Loucy (cell line): Measurements from ENCODE around the gene PA2G4.

Source experiments
- H2AFZ ChIP-seq: fragments of 200-600 bp; sonication (generic); 2 replicates; pipeline ENCODE4 v1.6.0; 2016; ENCODE audit warnings: antibody characterized with exemption, mild to moderate bottlenecking, low read length, moderate library complexity
- H3F3A ChIP-seq: fragments of 200-600 bp; 2 replicates; pipeline ENCODE4 v1.6.0; 2016; ENCODE audit warnings: antibody characterized with exemption, low read depth, mild to moderate bottlenecking
- H3K27me3 ChIP-seq: fragments of 200-600 bp; sonication (generic); 2 replicates; pipeline ENCODE4 v1.6.1; 2014; ENCODE audit warnings: low read length, mild to moderate bottlenecking; ENCODE audit not compliant: insufficient read depth, poor library complexity, severe bottlenecking
- H3K36me3 ChIP-seq: fragments of 200-600 bp; sonication (generic); 2 replicates; pipeline ENCODE4 v1.6.1; 2016; ENCODE audit warnings: low read length; ENCODE audit not compliant: insufficient read depth
- H3K4me1 ChIP-seq: fragments of 200-600 bp; sonication (generic); 2 replicates; pipeline ENCODE4 v1.5.1; 2014; ENCODE audit warnings: low read length, mild to moderate bottlenecking; ENCODE audit not compliant: insufficient read depth, poor library complexity, severe bottlenecking
- H3K4me2 ChIP-seq: fragments of 200-600 bp; sonication (generic); 2 replicates; pipeline ENCODE4 v1.6.0; 2014; ENCODE audit warnings: antibody characterized with exemption, low read length, low read depth, mild to moderate bottlenecking; ENCODE audit not compliant: poor library complexity, severe bottlenecking
- H3K4me3 ChIP-seq: fragments of 200-600 bp; sonication (generic); 2 replicates; pipeline ENCODE4 v1.5.1; 2014; ENCODE audit warnings: low read length, mild to moderate bottlenecking, mixed read lengths; ENCODE audit not compliant: poor library complexity, severe bottlenecking
- H3K79me2 ChIP-seq: fragments of 200-600 bp; sonication (generic); 2 replicates; pipeline ENCODE4 v1.6.1; 2014; ENCODE audit warnings: low read length; ENCODE audit not compliant: insufficient read depth
- H3K9ac ChIP-seq: fragments of 200-600 bp; sonication (generic); 2 replicates; pipeline ENCODE4 v1.6.0; 2014; ENCODE audit warnings: mild to moderate bottlenecking, low read depth, low read length, moderate library complexity; ENCODE audit not compliant: poor library complexity, severe bottlenecking
- H3K9me2 ChIP-seq: fragments of 200-600 bp; sonication (generic); replicated peaks from 2 replicates; pipeline ENCODE4 v1.6.1; 2016; ENCODE audit warnings: low read depth, low read length, mixed read lengths
- H3K9me3 ChIP-seq: fragments of 200-600 bp; sonication (generic); 2 replicates; pipeline ENCODE4 v1.6.1; 2014; ENCODE audit warnings: mild to moderate bottlenecking, antibody characterized with exemption, low read length, low read depth; ENCODE audit not compliant: insufficient read depth
- H4K20me1 ChIP-seq: fragments of 200-600 bp; sonication (generic); 2 replicates; pipeline ENCODE4 v1.6.0; 2014; ENCODE audit warnings: antibody characterized with exemption, low read length, mild to moderate bottlenecking; ENCODE audit not compliant: insufficient read depth, poor library complexity, severe bottlenecking
- EZH2phosphoT487 ChIP-seq: fragments of 200-600 bp; IDR thresholded peaks from 2 replicates; pipeline ENCODE4 v1.6.1; 2018; ENCODE audit warnings: antibody characterized with exemption, mild to moderate bottlenecking, moderate library complexity, borderline replicate concordance
- TF ChIP-seq, protein P1 (sequence below): fragments of 200-600 bp; sonication (generic); conservative IDR thresholded peaks from 2 replicates; pipeline ENCODE4 v1.5.1; 2014; ENCODE audit warnings: mild to moderate bottlenecking, antibody characterized with exemption, low read length

Gene PA2G4

DNA sequence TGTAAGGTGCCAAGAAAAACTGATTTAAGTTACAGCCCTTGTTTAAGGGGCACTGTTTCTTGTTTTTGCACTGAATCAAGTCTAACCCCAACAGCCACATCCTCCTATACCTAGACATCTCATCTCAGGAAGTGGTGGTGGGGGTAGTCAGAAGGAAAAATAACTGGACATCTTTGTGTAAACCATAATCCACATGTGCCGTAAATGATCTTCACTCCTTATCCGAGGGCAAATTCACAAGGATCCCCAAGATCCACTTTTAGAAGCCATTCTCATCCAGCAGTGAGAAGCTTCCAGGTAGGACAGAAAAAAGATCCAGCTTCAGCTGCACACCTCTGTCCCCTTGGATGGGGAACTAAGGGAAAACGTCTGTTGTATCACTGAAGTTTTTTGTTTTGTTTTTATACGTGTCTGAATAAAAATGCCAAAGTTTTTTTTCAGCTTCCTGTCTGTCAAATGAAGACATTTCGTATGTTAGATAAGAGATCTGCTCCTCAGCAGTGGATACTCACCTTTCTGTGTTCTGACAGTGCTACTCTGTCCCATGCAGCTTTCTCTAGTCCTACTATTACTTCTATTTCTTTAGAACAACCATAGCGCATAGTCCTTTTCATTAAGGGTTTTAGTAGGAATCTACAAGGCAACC, 1.2 kb upstream of the PA2G4 start:
- Histone ChIP-seq H3K4me2 (peak overlapping the region; percentile 92), H3F3A (no peaks in the 10 kb centered on the region; the same call in 1 of the 2 replicates), H2AFZ (0 out of 2 replicates have a peak overlapping the region, but pooled peaks have one; percentile 65), H3K9ac (peak overlapping the region; percentile 76), H3K79me2 (peaks cover 39% of the 10 kb centered on the region), H3K9me3 (no peaks in the 10 kb centered on the region), H3K9me2 (no peaks in the 10 kb centered on the region), H4K20me1 (peaks cover 35% of the 10 kb centered on the region), H3K36me3 (peaks cover 15% of the 10 kb centered on the region; the same call in 1 of the 2 replicates), H3K4me1 (peaks cover 36% of the 10 kb centered on the region), H3K4me3 (peak overlapping the region; percentile 86), H3K27me3 (peaks cover 5% of the 10 kb centered on the region)
- TF ChIP-seq EZH2phosphoT487: no peak
- TF ChIP-seq, protein P1, sequence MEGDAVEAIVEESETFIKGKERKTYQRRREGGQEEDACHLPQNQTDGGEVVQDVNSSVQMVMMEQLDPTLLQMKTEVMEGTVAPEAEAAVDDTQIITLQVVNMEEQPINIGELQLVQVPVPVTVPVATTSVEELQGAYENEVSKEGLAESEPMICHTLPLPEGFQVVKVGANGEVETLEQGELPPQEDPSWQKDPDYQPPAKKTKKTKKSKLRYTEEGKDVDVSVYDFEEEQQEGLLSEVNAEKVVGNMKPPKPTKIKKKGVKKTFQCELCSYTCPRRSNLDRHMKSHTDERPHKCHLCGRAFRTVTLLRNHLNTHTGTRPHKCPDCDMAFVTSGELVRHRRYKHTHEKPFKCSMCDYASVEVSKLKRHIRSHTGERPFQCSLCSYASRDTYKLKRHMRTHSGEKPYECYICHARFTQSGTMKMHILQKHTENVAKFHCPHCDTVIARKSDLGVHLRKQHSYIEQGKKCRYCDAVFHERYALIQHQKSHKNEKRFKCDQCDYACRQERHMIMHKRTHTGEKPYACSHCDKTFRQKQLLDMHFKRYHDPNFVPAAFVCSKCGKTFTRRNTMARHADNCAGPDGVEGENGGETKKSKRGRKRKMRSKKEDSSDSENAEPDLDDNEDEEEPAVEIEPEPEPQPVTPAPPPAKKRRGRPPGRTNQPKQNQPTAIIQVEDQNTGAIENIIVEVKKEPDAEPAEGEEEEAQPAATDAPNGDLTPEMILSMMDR: no peak

DNA sequence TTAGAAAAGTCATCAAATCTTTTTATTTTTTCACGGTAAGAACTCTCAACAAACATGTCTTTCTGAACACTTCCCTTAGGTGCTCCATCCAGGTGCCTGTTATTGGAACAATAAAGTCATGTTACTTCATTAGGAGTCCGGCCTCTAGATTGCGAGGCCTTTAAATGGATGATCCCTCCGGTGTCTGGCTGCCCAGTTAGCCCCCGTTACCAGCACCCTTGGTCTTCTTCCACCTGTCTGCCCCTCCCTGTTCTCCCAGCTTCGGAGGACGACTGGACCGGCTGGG, 593 bp upstream of the PA2G4 start:
- Histone ChIP-seq H3K4me2 (peak overlapping the region; percentile 92), H3K9me3 (no peaks in the 10 kb centered on the region), H3K79me2 (peaks cover 45% of the 10 kb centered on the region), H3K36me3 (peaks cover 21% of the 10 kb centered on the region; the same call in 1 of the 2 replicates), H3K27me3 (peaks cover 5% of the 10 kb centered on the region), H3K9me2 (no peaks in the 10 kb centered on the region), H3K4me1 (peaks cover 36% of the 10 kb centered on the region), H3F3A (no peaks in the 10 kb centered on the region; the same call in 1 of the 2 replicates), H4K20me1 (peaks cover 38% of the 10 kb centered on the region), H2AFZ (peak overlapping the region; percentile 65), H3K4me3 (peak overlapping the region; percentile 86), H3K9ac (peak overlapping the region; percentile 76)
- TF ChIP-seq, protein P1: no peak
- no peak for TF ChIP-seq EZH2phosphoT487

DNA sequence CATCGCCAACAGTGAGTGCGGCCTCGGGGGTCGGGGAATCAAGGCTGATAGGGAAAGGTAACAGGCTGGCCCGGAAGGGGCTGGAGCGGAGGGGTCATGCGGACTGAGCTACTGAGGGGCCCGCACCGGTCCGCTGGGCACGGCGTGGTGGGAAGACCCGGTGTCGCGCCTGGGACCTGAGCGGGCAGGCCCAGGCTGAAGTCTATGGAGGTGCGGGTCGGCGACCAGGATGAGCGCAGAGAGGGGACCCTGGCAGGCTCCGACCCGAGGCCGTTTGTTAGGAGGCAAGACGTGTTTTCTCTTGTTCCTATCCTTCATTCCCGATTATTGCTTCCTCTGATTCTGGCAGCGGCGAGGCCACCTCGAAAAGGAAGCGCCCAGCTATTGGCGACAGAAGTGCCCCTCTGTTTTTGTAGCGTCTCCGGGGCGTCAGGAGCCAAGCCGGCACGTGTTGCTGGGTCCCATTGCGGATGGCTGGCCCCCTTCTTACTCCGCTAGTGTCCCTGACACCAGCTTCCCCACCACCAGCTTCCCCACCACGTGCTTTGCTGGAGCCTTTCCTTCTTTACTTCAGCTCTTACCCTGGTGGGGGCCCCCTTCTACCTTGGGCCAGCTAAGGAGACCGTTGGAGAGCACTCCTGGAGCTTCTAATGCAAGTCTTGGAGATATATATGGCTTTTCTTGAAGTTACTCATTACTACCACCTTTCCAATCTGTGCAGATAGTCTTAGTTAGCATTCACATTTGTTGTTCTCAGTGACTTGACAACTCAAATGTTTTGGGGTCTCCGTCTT, 653 bp downstream of the PA2G4 start:
- Histone ChIP-seq H3F3A (no peaks in the 10 kb centered on the region; the same call in 1 of the 2 replicates), H4K20me1 (peaks cover 38% of the 10 kb centered on the region), H3K9me3 (no peaks in the 10 kb centered on the region), H3K9ac (peak overlapping the region; percentile 97), H3K4me3 (peak overlapping the region; percentile 86), H3K9me2 (no peaks in the 10 kb centered on the region), H3K27me3 (peaks cover 5% of the 10 kb centered on the region), H3K4me1 (peaks cover 36% of the 10 kb centered on the region), H3K79me2 (peaks cover 45% of the 10 kb centered on the region), H2AFZ (peak overlapping the region; percentile 68), H3K4me2 (peak overlapping the region; percentile 99), H3K36me3 (peaks cover 32% of the 10 kb centered on the region; the same call in 1 of the 2 replicates)
- no peak for TF ChIP-seq EZH2phosphoT487
- TF ChIP-seq, protein P1: no peak; the same call in 1 of the 2 replicates
